ENCODE results near the gene NINJ2. TPM values are rescaled to one million over a fixed set of nuclear protein-coding genes. Genes with fewer than 3 reads are reported as not detected.
A peak's percentile ranks its signal among the peaks of the same experiment; 100 is the strongest.
"Not testable (repeated sequence)": the region's sequence is repeated elsewhere in the genome, so short reads cannot be mapped to it uniquely, and the experiment has no call there.

Gene NINJ2
- polyA plus RNA-seq, 3 donors: 32.9 to 92.7 (median 73.7) TPM

DNA sequence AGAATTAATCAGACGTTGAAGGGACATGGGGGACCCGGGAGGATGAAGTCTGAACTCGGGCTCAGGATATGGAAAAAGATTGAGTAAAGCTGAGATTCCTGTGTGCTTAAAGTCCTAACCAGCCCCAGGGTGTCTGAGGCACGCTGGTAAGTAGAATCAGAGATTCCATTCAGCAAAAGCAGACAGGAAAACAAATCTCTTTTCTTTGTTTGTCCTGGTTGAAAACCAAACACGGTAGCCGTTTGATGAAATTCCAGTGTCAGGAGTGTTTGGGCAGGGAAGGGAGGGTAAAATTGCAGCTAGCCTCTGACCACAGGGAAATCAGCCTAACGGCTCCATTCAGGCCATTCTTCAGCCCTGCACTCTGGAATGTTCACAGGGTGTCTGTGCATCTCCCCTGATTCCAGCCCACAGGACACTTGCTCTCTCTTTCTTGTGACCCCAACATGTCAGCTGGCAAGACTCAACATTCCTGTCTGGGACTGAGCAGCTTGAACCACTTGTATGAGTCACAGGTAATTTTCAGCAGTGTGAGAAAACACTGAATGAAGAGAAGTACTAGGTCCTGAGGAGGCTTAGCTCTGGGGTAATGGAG is 31.0 kb downstream of the NINJ2 start:
- peak; percentile 61 to 81 (median 79) for DNase-seq
- H3K9me3 Mint-ChIP-seq: no peaks in the 10 kb centered on the region
- H3K27ac ChIP-seq (ENCODE audit: low read depth in 1 of 2, low read length in 2 of 2): peak overlapping the region; percentile 59 to 95
- peak overlapping the region; percentile 16 for H3K9ac ChIP-seq (ENCODE audit: insufficient read depth, low read length, poor library complexity, severe bottlenecking)
- H3K36me3 ChIP-seq (replicated peaks in 1 of 2; ENCODE audit: control insufficient read depth in 1 of 2, insufficient read depth in 2 of 2, low read length in 2 of 2): no peaks in the 10 kb centered on the region
- H3K79me2 ChIP-seq (ENCODE audit: insufficient read depth, low read length): peaks cover 55% of the 10 kb centered on the region
- peaks cover 0 to 4% (median 0%) of the 10 kb centered on the region in 3 donors for H3K27me3 Mint-ChIP-seq (ENCODE audit: low read depth in 3 of 3)
- no peaks in the 10 kb centered on the region for H3K9me3 ChIP-seq (replicated peaks in 1 of 2; ENCODE audit: control insufficient read depth in 1 of 2, insufficient read depth in 1 of 2, low read length in 2 of 2)
- H3K4me2 ChIP-seq (replicated peaks; ENCODE audit: extremely low read depth, low read length, poor library complexity, severe bottlenecking): peak overlapping the region; percentile 55
- H3K4me1 ChIP-seq (ENCODE audit: control insufficient read depth in 1 of 2, insufficient read depth in 2 of 2, low read length in 2 of 2): peaks cover 38 to 93% of the 10 kb centered on the region in 2 donors
- H3K27me3 ChIP-seq (ENCODE audit: control insufficient read depth in 2 of 2, insufficient read depth in 2 of 2, low read length in 2 of 2): no peaks in the 10 kb centered on the region
- intact Hi-C loops (cut with micrococcal nuclease): no loop called here
- no peak overlapping the region for H2AFZ ChIP-seq (ENCODE audit: insufficient read depth, low read depth, low read length, poor library complexity, severe bottlenecking)
- peaks cover 58% of the 10 kb centered on the region for H3K4me1 Mint-ChIP-seq
- peak overlapping the region in 1 of 3 experiments; percentile 89 for H3K4me3 ChIP-seq (replicated peaks in 1 of 3; ENCODE audit: low read depth in 2 of 3, low read length in 3 of 3)
- peaks cover 14 to 28% of the 10 kb centered on the region in 2 donors for H3K36me3 Mint-ChIP-seq
- TF ChIP-seq, protein P1, sequence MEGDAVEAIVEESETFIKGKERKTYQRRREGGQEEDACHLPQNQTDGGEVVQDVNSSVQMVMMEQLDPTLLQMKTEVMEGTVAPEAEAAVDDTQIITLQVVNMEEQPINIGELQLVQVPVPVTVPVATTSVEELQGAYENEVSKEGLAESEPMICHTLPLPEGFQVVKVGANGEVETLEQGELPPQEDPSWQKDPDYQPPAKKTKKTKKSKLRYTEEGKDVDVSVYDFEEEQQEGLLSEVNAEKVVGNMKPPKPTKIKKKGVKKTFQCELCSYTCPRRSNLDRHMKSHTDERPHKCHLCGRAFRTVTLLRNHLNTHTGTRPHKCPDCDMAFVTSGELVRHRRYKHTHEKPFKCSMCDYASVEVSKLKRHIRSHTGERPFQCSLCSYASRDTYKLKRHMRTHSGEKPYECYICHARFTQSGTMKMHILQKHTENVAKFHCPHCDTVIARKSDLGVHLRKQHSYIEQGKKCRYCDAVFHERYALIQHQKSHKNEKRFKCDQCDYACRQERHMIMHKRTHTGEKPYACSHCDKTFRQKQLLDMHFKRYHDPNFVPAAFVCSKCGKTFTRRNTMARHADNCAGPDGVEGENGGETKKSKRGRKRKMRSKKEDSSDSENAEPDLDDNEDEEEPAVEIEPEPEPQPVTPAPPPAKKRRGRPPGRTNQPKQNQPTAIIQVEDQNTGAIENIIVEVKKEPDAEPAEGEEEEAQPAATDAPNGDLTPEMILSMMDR (IDR thresholded peaks at IDR 0.05): no peak
- H3K4me3 Mint-ChIP-seq: peak overlapping the region in 1 of 2 donors; percentile 99
- H3K27ac Mint-ChIP-seq: peak overlapping the region; percentile 85 to 97 (median 89)
- H4K20me1 ChIP-seq (ENCODE audit: insufficient read depth, low read length): no peaks in the 10 kb centered on the region
- WGBS (ENCODE audit: insufficient coverage): 66% methylated on average over 5 of the region's 7 CpGs

DNA sequence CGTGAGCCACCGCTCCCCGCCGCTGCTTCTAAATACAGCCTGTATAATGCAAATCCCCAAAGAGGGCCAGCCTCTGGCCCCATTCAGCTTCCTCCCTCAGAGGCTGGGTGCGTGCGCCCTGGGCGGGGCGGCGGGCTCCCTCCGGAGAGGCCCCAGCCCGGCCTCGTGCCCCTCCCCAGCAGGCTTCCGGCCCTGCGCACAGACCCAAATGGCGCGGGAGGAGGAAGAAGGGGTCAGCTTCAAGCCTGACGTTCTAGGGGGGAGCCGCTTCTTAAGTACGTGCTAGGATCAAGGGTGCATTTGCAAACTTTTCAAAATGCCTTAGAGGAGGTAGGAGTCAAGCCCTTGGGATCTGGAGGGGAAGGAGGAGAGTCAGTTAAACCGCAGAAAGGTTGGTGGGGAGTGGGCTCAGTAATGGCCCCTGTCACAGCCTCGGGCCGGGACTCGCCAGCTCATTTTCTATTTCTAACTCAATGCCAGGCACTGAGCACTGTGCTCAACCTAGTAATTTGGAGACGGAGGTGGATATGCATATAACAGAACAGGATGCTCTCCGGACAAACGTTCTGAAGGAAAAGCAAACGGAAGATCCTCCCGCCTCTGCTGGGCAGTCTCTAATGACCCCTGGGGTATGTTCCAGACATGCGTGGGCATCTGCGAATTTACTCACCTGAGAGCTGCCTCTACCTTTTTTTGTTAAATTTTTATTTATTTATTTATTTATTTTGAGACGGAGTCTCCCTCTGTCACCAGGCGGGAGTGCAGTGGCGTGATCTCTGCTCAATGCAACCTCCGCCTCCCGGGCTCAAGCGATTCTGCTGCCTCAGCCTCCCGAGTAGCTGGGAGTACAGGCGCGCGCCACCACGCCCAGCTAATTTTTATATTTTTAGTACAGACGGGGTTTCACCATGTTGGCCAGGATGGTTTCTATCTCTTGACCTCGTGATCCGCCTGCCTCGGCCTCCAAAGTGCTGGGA is 32.3 kb downstream of the NINJ2 start:
- H3K27me3 Mint-ChIP-seq (ENCODE audit: low read depth in 3 of 3): peaks cover 0 to 4% (median 0%) of the 10 kb centered on the region in 3 donors
- H3K4me1 ChIP-seq (ENCODE audit: control insufficient read depth in 1 of 2, insufficient read depth in 2 of 2, low read length in 2 of 2): peaks cover 29 to 82% of the 10 kb centered on the region in 2 donors
- no peaks in the 10 kb centered on the region for H3K27me3 ChIP-seq (ENCODE audit: control insufficient read depth in 2 of 2, insufficient read depth in 2 of 2, low read length in 2 of 2)
- peak overlapping the region; percentile 75 for H3K9ac ChIP-seq (ENCODE audit: insufficient read depth, low read length, poor library complexity, severe bottlenecking)
- H3K4me3 ChIP-seq (replicated peaks in 1 of 3; ENCODE audit: low read depth in 2 of 3, low read length in 3 of 3): peak overlapping the region; percentile 73 to 89 (median 82)
- H3K4me3 Mint-ChIP-seq: peak overlapping the region; percentile 39 to 99
- peak overlapping the region in 1 of 2 donors; percentile 95 for H3K27ac ChIP-seq (ENCODE audit: low read depth in 1 of 2, low read length in 2 of 2)
- H3K36me3 ChIP-seq (replicated peaks in 1 of 2; ENCODE audit: control insufficient read depth in 1 of 2, insufficient read depth in 2 of 2, low read length in 2 of 2): peaks cover 0 to 5% of the 10 kb centered on the region in 2 donors
- 70% methylated on average over 26 of the region's 45 CpGs for WGBS (ENCODE audit: insufficient coverage)
- peak overlapping the region; percentile 81 for H2AFZ ChIP-seq (ENCODE audit: insufficient read depth, low read depth, low read length, poor library complexity, severe bottlenecking)
- H3K36me3 Mint-ChIP-seq: peaks cover 14 to 30% of the 10 kb centered on the region in 2 donors
- TF ChIP-seq, protein P1 (IDR thresholded peaks at IDR 0.05): no peak
- DNase-seq: peak in 1 of 3 donors; percentile 80
- peaks cover 48% of the 10 kb centered on the region for H3K4me1 Mint-ChIP-seq
- intact Hi-C loops (cut with micrococcal nuclease): no loop called here
- peak overlapping the region; percentile 74 for H3K4me2 ChIP-seq (replicated peaks; ENCODE audit: extremely low read depth, low read length, poor library complexity, severe bottlenecking)
- peak overlapping the region in 6 of 7 donors; percentile 90 to 97 (median 96) for H3K27ac Mint-ChIP-seq
- H3K79me2 ChIP-seq (ENCODE audit: insufficient read depth, low read length): peaks cover 55% of the 10 kb centered on the region
- H3K9me3 ChIP-seq (replicated peaks in 1 of 2; ENCODE audit: control insufficient read depth in 1 of 2, insufficient read depth in 1 of 2, low read length in 2 of 2): no peaks in the 10 kb centered on the region
- no peaks in the 10 kb centered on the region for H4K20me1 ChIP-seq (ENCODE audit: insufficient read depth, low read length)
- H3K9me3 Mint-ChIP-seq: no peaks in the 10 kb centered on the region

DNA sequence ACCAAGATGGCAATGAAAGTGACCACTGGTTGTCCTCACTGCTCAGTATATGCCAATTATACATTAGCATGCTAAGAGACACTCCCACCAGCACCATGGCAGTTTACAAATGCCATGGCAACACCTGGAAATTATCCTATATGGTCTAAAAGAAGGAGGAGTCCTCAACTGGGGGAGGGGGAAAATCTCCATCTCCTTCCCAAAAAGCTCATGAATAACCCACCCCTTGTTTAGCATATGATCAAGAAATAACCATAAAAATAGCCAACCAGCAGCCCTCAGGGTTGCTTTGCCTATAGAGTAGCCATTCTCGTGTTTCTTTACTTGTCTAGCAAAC is 34.5 kb downstream of the NINJ2 start:
- H3K4me3 ChIP-seq (replicated peaks in 1 of 3; ENCODE audit: low read depth in 2 of 3, low read length in 3 of 3); H2AFZ ChIP-seq (ENCODE audit: insufficient read depth, low read depth, low read length, poor library complexity, severe bottlenecking); H3K4me2 ChIP-seq (replicated peaks; ENCODE audit: extremely low read depth, low read length, poor library complexity, severe bottlenecking); H3K9ac ChIP-seq (ENCODE audit: insufficient read depth, low read length, poor library complexity, severe bottlenecking); H4K20me1 ChIP-seq (ENCODE audit: insufficient read depth, low read length); H3K27me3 Mint-ChIP-seq (ENCODE audit: low read depth in 3 of 3); H3K9me3 Mint-ChIP-seq; H3K27me3 ChIP-seq (ENCODE audit: control insufficient read depth in 2 of 2, insufficient read depth in 2 of 2, low read length in 2 of 2); H3K27ac ChIP-seq (ENCODE audit: low read depth in 1 of 2, low read length in 2 of 2); H3K4me3 Mint-ChIP-seq; intact Hi-C loops (cut with micrococcal nuclease); DNase-seq; H3K36me3 ChIP-seq (replicated peaks in 1 of 2; ENCODE audit: control insufficient read depth in 1 of 2, insufficient read depth in 2 of 2, low read length in 2 of 2); H3K27ac Mint-ChIP-seq; H3K9me3 ChIP-seq (replicated peaks in 1 of 2; ENCODE audit: control insufficient read depth in 1 of 2, insufficient read depth in 1 of 2, low read length in 2 of 2): not testable (repeated sequence)
- Mint-ChIP-seq H3K36me3 (peaks cover 18 to 24% of the 10 kb centered on the region in 2 donors), H3K4me1 (peaks cover 42% of the 10 kb centered on the region)
- WGBS (ENCODE audit: insufficient coverage): 100% methylated on average over 1 of the region's 1 CpG
- peaks cover 34% of the 10 kb centered on the region for H3K79me2 ChIP-seq (ENCODE audit: insufficient read depth, low read length)
- peaks cover 29 to 70% of the 10 kb centered on the region in 2 donors for H3K4me1 ChIP-seq (ENCODE audit: control insufficient read depth in 1 of 2, insufficient read depth in 2 of 2, low read length in 2 of 2)
